Cardiac muscle cell (in vitro differentiated cells and primary cell): ENCODE results near the gene RRAS. TPM values are rescaled to one million over a fixed set of nuclear protein-coding genes. Genes with fewer than 3 reads are reported as not detected.

ENCODE experiments used
- DNase-seq, 2 donors: peaks; one replicate each; pipeline versions ENCODE4 v3.0.0 to v3.0.0-alpha.2; 2010 to 2017; ENCODE audit warnings: low read depth in 1 of 2, low spot score in 1 of 2
- H3K27ac ChIP-seq: fragments of 200-600 bp; sonication (generic); 2 replicates; pipeline ENCODE4 v1.5.1; 2016
- H3K27me3 ChIP-seq: fragments of 200-600 bp; sonication (generic); 2 replicates; pipeline ENCODE4 v1.6.0; 2016; ENCODE audit warnings: control low read depth
- H3K36me3 ChIP-seq: fragments of 200-600 bp; sonication (generic); 2 replicates; pipeline ENCODE4 v1.5.1; 2016; ENCODE audit warnings: control low read depth
- H3K4me1 ChIP-seq: fragments of 200-600 bp; sonication (generic); 2 replicates; pipeline ENCODE4 v1.8.1; 2017; ENCODE audit warnings: low read depth, mild to moderate bottlenecking, mixed run types
- H3K4me3 ChIP-seq: fragments of 200-600 bp; sonication (generic); 2 replicates; pipeline ENCODE4 v1.5.1; 2016; ENCODE audit warnings: mild to moderate bottlenecking
- H3K9me3 ChIP-seq: fragments of 200-600 bp; sonication (generic); 2 replicates; pipeline ENCODE4 v1.5.1; 2017; ENCODE audit warnings: low read depth, mild to moderate bottlenecking, control low read depth
- polyA plus RNA-seq: library from polyadenylated mRNA; unstranded; fragments of >200 nt; fragmentation: Nextera tagmentation; extraction: Ambion mirVana; gene quantifications from 2 replicates; pipeline ENCODE4 v1.2.1, GENCODE V29; 2016
- total RNA-seq: library from RNA; depleted of rRNA; stranded (reverse); fragments of >200 nt; gene quantifications from 2 replicates; pipeline ENCODE4 v1.2.3, GENCODE V29; 2016
- TF ChIP-seq, protein P1 (sequence below): IDR thresholded peaks from 2 replicates; pipeline ENCODE4 v1.5.1; 2012; ENCODE audit warnings: low read depth, mild to moderate bottlenecking, low read length

RRAS gene
- total and polyA plus RNA-seq, 2 experiments from 2014 or later = 41.3 to 80.1 TPM

DNA sequence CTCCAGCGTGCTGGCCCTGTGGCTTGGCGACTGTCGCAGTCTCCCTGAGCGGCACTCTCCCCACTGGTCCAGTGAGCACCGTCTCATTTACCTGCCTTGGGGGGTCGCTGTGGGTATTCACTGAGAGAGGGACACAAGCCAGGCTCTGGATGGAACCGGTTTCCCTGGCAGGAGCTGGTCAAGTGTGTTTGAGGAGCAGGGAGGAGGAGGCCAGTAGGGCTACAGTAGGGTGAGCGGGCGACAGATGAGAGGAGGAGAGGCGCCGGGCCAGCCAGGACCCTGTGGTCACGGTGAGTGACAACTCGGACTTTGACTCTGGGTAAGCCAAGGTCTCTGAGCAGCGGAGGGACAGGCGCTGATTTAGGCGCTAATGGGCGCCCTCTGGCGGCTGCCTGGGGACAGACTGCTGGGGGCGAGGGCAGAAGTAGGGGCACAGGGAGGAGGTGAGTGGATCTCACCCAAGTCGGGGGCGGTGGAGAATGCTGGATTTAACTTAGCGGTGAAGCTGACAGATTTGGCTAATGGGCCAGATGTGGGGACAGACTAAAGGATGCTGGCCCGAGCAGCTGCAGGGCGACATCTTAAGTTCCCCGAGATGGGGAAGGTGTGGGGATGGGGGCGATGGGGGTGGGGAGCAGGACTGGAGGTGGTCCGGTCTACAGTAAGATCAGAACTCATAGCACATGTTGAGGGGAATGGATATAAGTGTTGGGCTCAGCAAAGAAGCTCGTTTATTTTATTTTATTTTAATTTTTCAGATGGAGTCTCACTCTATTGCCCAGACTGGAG lies 32.4 kb upstream of the RRAS start:
- TF ChIP-seq, protein P1, sequence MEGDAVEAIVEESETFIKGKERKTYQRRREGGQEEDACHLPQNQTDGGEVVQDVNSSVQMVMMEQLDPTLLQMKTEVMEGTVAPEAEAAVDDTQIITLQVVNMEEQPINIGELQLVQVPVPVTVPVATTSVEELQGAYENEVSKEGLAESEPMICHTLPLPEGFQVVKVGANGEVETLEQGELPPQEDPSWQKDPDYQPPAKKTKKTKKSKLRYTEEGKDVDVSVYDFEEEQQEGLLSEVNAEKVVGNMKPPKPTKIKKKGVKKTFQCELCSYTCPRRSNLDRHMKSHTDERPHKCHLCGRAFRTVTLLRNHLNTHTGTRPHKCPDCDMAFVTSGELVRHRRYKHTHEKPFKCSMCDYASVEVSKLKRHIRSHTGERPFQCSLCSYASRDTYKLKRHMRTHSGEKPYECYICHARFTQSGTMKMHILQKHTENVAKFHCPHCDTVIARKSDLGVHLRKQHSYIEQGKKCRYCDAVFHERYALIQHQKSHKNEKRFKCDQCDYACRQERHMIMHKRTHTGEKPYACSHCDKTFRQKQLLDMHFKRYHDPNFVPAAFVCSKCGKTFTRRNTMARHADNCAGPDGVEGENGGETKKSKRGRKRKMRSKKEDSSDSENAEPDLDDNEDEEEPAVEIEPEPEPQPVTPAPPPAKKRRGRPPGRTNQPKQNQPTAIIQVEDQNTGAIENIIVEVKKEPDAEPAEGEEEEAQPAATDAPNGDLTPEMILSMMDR = peak; percentile 95
- no peaks in the 10 kb centered on the region for H3K9me3 ChIP-seq
- no peaks in the 10 kb centered on the region for H3K4me1 ChIP-seq
- peak overlapping the region; percentile 66 for H3K27ac ChIP-seq
- DNase-seq = peak; percentile 79 to 91
- no peak overlapping the region for H3K4me3 ChIP-seq
- no peaks in the 10 kb centered on the region for H3K36me3 ChIP-seq
- H3K27me3 ChIP-seq = no peaks in the 10 kb centered on the region

- H3K36me3 ChIP-seq = no peaks in the 10 kb centered on the region
- H3K27me3 ChIP-seq = no peaks in the 10 kb centered on the region
- TF ChIP-seq, protein P1 = no peak
- DNase-seq = no peak
- no peaks in the 10 kb centered on the region for H3K9me3 ChIP-seq
- H3K27ac ChIP-seq = no peak overlapping the region
- peaks cover 6% of the 10 kb centered on the region for H3K4me1 ChIP-seq
- no peak overlapping the region for H3K4me3 ChIP-seq
Observed at GRCh38 chr19:49669516-49669915, 29.6 kb upstream of the RRAS start.

DNA sequence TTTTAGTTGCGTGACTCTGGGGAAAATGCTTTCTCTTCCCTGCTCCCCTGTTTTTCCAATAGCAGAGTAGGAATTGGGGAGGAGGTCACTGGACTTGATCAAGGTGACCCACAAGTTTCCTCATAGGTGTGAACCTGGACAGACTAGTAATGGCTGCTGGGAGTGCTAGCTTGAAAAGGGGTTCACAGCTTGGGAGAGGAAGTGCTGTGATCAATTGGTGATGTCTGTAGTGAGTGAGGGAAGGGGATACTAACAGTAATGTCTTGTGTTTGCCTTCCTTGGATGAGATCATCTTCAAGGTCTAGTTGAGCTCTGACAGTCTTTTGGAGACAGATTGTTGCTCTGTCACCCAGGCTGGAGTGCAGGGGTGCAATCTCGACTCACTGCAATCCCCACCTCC lies 27.5 kb upstream of the RRAS start:
- Histone ChIP-seq H3K27ac (no peak overlapping the region), H3K4me1 (peaks cover 6% of the 10 kb centered on the region), H3K4me3 (no peak overlapping the region), H3K27me3 (no peaks in the 10 kb centered on the region), H3K36me3 (no peaks in the 10 kb centered on the region), H3K9me3 (no peaks in the 10 kb centered on the region)
- DNase-seq = no peak
- TF ChIP-seq, protein P1 = no peak

- H3K4me1 ChIP-seq = peaks cover 6% of the 10 kb centered on the region
- H3K36me3 ChIP-seq = peaks cover 6% of the 10 kb centered on the region
- H3K27ac ChIP-seq = peak overlapping the region; percentile 85
- DNase-seq = no peak
- no peaks in the 10 kb centered on the region for H3K27me3 ChIP-seq
- no peaks in the 10 kb centered on the region for H3K9me3 ChIP-seq
- TF ChIP-seq, protein P1 = no peak
- peak overlapping the region; percentile 78 for H3K4me3 ChIP-seq
Observed at GRCh38 chr19:49666120-49666444, 26.1 kb upstream of the RRAS start.

GRCh38 chr19:49665351-49666119 lies 25.6 kb upstream of the RRAS start, which contains the start of the genes BCL2L12 and IRF3:
TSS of gene BCL2L12 (plus strand) at chr19:49665933. CDS start at chr19:49666693, 760 bp downstream.
TSS of gene IRF3 (minus strand) at chr19:49665857. CDS start at chr19:49664838, 1,019 bp downstream.
- peak within 1 kb of the TSS; percentile 78 for H3K4me3 ChIP-seq
- H3K36me3 ChIP-seq = peaks cover 8% of the 10 kb centered on the region
- TF ChIP-seq, protein P1 = peak; percentile 8
- DNase-seq = peak; percentile 97 to 98
- peaks cover 6% of the 10 kb centered on the region for H3K4me1 ChIP-seq
- H3K27ac ChIP-seq = peak within 1 kb of the TSS; percentile 85
- H3K9me3 ChIP-seq = no peaks in the 10 kb centered on the region
- H3K27me3 ChIP-seq = no peaks in the 10 kb centered on the region
